H9 (cell line): ENCODE measurements around the gene OR52N1. TPM values are rescaled to one million over a fixed set of nuclear protein-coding genes. Genes with fewer than 3 reads are reported as not detected.

Experiments used
- DNase-seq: peaks from one replicate; pipeline ENCODE4 v3.0.0-alpha.2; 2017
- H2AFZ ChIP-seq: one replicate; pipeline ENCODE4 v1.6.1; 2013; ENCODE audit warnings: mild to moderate bottlenecking, low read length, control low read depth, moderate library complexity
- H2AK5ac ChIP-seq: 2 replicates; pipeline ENCODE4 v1.6.1; 2013; ENCODE audit warnings: low read length, control low read depth, mixed read lengths; ENCODE audit not compliant: insufficient read length
- H2BK120ac ChIP-seq: one replicate; pipeline ENCODE4 v1.6.1; 2013; ENCODE audit warnings: low read depth, mild to moderate bottlenecking, low read length, control low read depth, inconsistent platforms; ENCODE audit not compliant: poor library complexity, severe bottlenecking
- H2BK12ac ChIP-seq: 2 replicates; pipeline ENCODE4 v1.6.1; 2013; ENCODE audit warnings: low read length, control low read depth, mixed read lengths, low read depth; ENCODE audit not compliant: insufficient read length
- H2BK15ac ChIP-seq: 2 replicates; pipeline ENCODE4 v1.6.1; 2013; ENCODE audit warnings: low read depth, low read length, control low read depth
- H2BK20ac ChIP-seq: one replicate; pipeline ENCODE4 v1.6.1; 2013; ENCODE audit warnings: low read depth, mild to moderate bottlenecking, low read length, control low read depth, inconsistent platforms; ENCODE audit not compliant: poor library complexity, severe bottlenecking
- H2BK5ac ChIP-seq: 2 replicates; pipeline ENCODE4 v1.6.1; 2013; ENCODE audit warnings: low read length, control low read depth, mixed read lengths; ENCODE audit not compliant: insufficient read length
- H3K14ac ChIP-seq: 2 replicates; pipeline ENCODE4 v1.6.1; 2013; ENCODE audit warnings: low read length, control low read depth; ENCODE audit not compliant: insufficient read depth
- H3K18ac ChIP-seq: 2 replicates; pipeline ENCODE4 v1.6.1; 2013; ENCODE audit warnings: low read depth, mild to moderate bottlenecking, mixed read lengths, low read length, control low read depth; ENCODE audit not compliant: insufficient read length
- H3K23ac ChIP-seq: 2 replicates; pipeline ENCODE4 v1.6.1; 2013; ENCODE audit warnings: low read length, control low read depth, mixed read lengths, low read depth; ENCODE audit not compliant: insufficient read length
- H3K23me2 ChIP-seq: 2 replicates; pipeline ENCODE4 v1.6.1; 2013; ENCODE audit warnings: low read depth, mild to moderate bottlenecking, mixed read lengths, low read length, control low read depth; ENCODE audit not compliant: insufficient read length, poor library complexity, severe bottlenecking
- H3K27ac ChIP-seq: 2 replicates; pipeline ENCODE4 v1.5.1; 2013; ENCODE audit warnings: low read length, control low read depth, mixed read lengths, low read depth; ENCODE audit not compliant: insufficient read length
- H3K27me3 ChIP-seq: 2 replicates; pipeline ENCODE4 v1.6.1; 2013; ENCODE audit warnings: low read length, control low read depth, inconsistent platforms; ENCODE audit not compliant: insufficient read depth
- H3K4ac ChIP-seq: 2 replicates; pipeline ENCODE4 v1.6.1; 2013; ENCODE audit warnings: low read depth, mild to moderate bottlenecking, control low read depth, inconsistent platforms, low read length, moderate library complexity
- H3K4me1 ChIP-seq: 2 replicates; pipeline ENCODE4 v1.6.1; 2013; ENCODE audit warnings: low read length, control low read depth, inconsistent platforms; ENCODE audit not compliant: insufficient read depth
- H3K4me2 ChIP-seq: 2 replicates; pipeline ENCODE4 v1.6.1; 2013; ENCODE audit warnings: low read length, control low read depth, mixed read lengths; ENCODE audit not compliant: insufficient read length, insufficient read depth
- H3K56ac ChIP-seq: 2 replicates; pipeline ENCODE4 v1.6.1; 2013; ENCODE audit warnings: low read depth, mild to moderate bottlenecking, mixed read lengths, low read length, control low read depth; ENCODE audit not compliant: insufficient read length
- H3K79me1 ChIP-seq: 2 replicates; pipeline ENCODE4 v1.6.1; 2013; ENCODE audit warnings: low read depth, mild to moderate bottlenecking, moderate library complexity, low read length, control low read depth, inconsistent platforms; ENCODE audit not compliant: insufficient read depth, poor library complexity, severe bottlenecking
- H3K79me2 ChIP-seq: 2 replicates; pipeline ENCODE4 v1.6.1; 2013; ENCODE audit warnings: low read length, control low read depth, inconsistent platforms; ENCODE audit not compliant: insufficient read depth
- H3K9ac ChIP-seq: 2 replicates; pipeline ENCODE4 v1.6.1; 2013; ENCODE audit warnings: low read length, control low read depth, mixed read lengths; ENCODE audit not compliant: insufficient read length; ENCODE audit errors: extremely low read depth
- H3K9me3 ChIP-seq: one replicate; pipeline ENCODE4 v1.6.1; 2013; ENCODE audit warnings: low read depth, low read length, inconsistent platforms; ENCODE audit not compliant: control insufficient read depth
- H3T11ph ChIP-seq: one replicate; pipeline ENCODE4 v1.6.1; 2013; ENCODE audit warnings: mild to moderate bottlenecking, low read length, control low read depth, inconsistent platforms
- H4K20me1 ChIP-seq: one replicate; pipeline ENCODE4 v1.6.1; 2013; ENCODE audit not compliant: control insufficient read depth, insufficient read length, insufficient read depth
- H4K5ac ChIP-seq: 2 replicates; pipeline ENCODE4 v1.6.1; 2013; ENCODE audit warnings: low read depth, mild to moderate bottlenecking, mixed read lengths, low read length, control low read depth; ENCODE audit not compliant: insufficient read length
- H4K8ac ChIP-seq: replicated peaks from 2 replicates; pipeline ENCODE4 v1.6.1; 2013; ENCODE audit warnings: low read length, control low read depth, mixed read lengths, low read depth; ENCODE audit not compliant: insufficient read length
- H4K91ac ChIP-seq: 2 replicates; pipeline ENCODE4 v1.6.1; 2013; ENCODE audit warnings: low read depth, mild to moderate bottlenecking, moderate library complexity, mixed read lengths, low read length, control low read depth; ENCODE audit not compliant: insufficient read length
- H3K27ac Mint-ChIP-seq, 3 experiments: 2 replicates in 2 of 3; 3 replicates in 1 of 3; pipeline ENCODE4 v1.8.0; 2020 to 2021; ENCODE audit warnings: mixed read lengths in 3 of 3, mild to moderate bottlenecking in 1 of 3, moderate library complexity in 1 of 3
- H3K27me3 Mint-ChIP-seq: 2 replicates; pipeline ENCODE4 v1.8.0; 2021; ENCODE audit warnings: low read depth, mild to moderate bottlenecking, moderate library complexity, mixed read lengths
- H3K36me3 Mint-ChIP-seq, 3 experiments: 2 replicates in 2 of 3; 3 replicates in 1 of 3; pipeline ENCODE4 v1.8.0; 2020 to 2021; ENCODE audit warnings: low read depth in 3 of 3, mixed read lengths in 3 of 3; ENCODE audit not compliant: insufficient read depth in 1 of 3
- H3K4me1 Mint-ChIP-seq, 2 experiments: 2 replicates each; pipeline ENCODE4 v1.8.0; 2020; ENCODE audit warnings: mixed read lengths in 2 of 2
- H3K4me3 Mint-ChIP-seq, 2 experiments: 2 replicates in 1 of 2; 3 replicates in 1 of 2; pipeline ENCODE4 v1.8.0; 2020 to 2021; ENCODE audit warnings: mild to moderate bottlenecking in 2 of 2, mixed read lengths in 2 of 2, moderate library complexity in 1 of 2
- H3K9me3 Mint-ChIP-seq, 2 experiments: 2 replicates in 1 of 2; 3 replicates in 1 of 2; pipeline ENCODE4 v1.8.0; 2020; ENCODE audit warnings: mild to moderate bottlenecking in 2 of 2, mixed read lengths in 2 of 2, moderate library complexity in 1 of 2
- WGBS: extraction: QIAGEN DNeasy Blood & Tissue Kit; methylation state at CpG from one replicate; pipeline ENCODE4 v1.1.7; 2013; ENCODE audit warnings: missing lambda C conversion rate, low lambda C conversion rate, mixed read lengths; ENCODE audit not compliant: insufficient read length; ENCODE audit errors: extremely low coverage; 5-methylcytosine and 5-hydroxymethylcytosine counted together
- total RNA-seq: library from RNA; stranded (reverse); gene quantifications from 2 replicates; pipeline ENCODE4 v1.2.1, GENCODE V29; 2021
- TF ChIP-seq, protein P1 (sequence below): fragments of 200-600 bp; sonication (generic); conservative IDR thresholded peaks from 3 replicates; pipeline ENCODE4 v1.8.0; 2021; ENCODE audit warnings: antibody characterized with exemption, mild to moderate bottlenecking

OR52N1 gene
- total RNA-seq, 1 experiment from 2014 or later: not detected

DNA sequence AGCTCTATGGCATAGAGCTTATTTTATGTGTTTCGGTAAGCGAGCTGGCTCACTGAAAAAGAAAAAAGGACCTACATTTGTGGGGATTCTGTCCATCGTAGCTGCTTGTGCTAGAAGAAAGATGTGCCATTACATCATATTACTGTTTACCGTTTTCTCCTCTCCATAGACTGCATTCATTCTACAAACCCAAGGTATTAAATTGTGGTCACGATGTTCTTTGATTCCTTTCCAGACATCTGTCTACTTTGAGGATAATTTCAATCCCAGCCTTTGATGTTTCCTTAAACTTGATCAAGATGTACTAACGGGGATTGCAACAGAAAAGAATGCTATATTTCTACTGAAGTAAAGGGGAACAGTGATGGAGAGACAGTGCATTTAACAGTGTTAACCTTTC lies 5.5 kb upstream of the OR52N1 start:
- Mint-ChIP-seq H3K9me3 (no peaks in the 10 kb centered on the region), H3K27ac (no peak overlapping the region), H3K27me3 (no peaks in the 10 kb centered on the region), H3K4me3 (no peak overlapping the region), H3K4me1 (no peaks in the 10 kb centered on the region), H3K36me3 (no peaks in the 10 kb centered on the region)
- H3K23ac ChIP-seq: no peak overlapping the region
- no peaks in the 10 kb centered on the region for H3K27me3 ChIP-seq
- no peak overlapping the region for H3K4ac ChIP-seq
- H3K56ac ChIP-seq: no peak overlapping the region
- no peak overlapping the region for H3K4me2 ChIP-seq
- no peaks in the 10 kb centered on the region for H3K79me2 ChIP-seq
- no peak overlapping the region for H2BK120ac ChIP-seq
- no peak overlapping the region for H4K8ac ChIP-seq
- H3K9me3 ChIP-seq: no peaks in the 10 kb centered on the region
- no peak overlapping the region for H3K14ac ChIP-seq
- H4K5ac ChIP-seq: no peak overlapping the region
- WGBS: no CpG with 5 or more reads among the region's 6 CpGs
- no peak overlapping the region for H4K91ac ChIP-seq
- no peak overlapping the region for H2BK20ac ChIP-seq
- DNase-seq: no peak
- H3K23me2 ChIP-seq: no peaks in the 10 kb centered on the region
- H3T11ph ChIP-seq: no peak overlapping the region
- H3K9ac ChIP-seq: no peak overlapping the region
- no peak overlapping the region for H2BK15ac ChIP-seq
- H4K20me1 ChIP-seq: no peaks in the 10 kb centered on the region
- no peaks in the 10 kb centered on the region for H3K4me1 ChIP-seq
- H3K18ac ChIP-seq: no peak overlapping the region
- no peak overlapping the region for H2BK12ac ChIP-seq
- no peaks in the 10 kb centered on the region for H3K79me1 ChIP-seq
- H2BK5ac ChIP-seq: no peak overlapping the region
- H2AFZ ChIP-seq: no peak overlapping the region
- TF ChIP-seq, protein P1, sequence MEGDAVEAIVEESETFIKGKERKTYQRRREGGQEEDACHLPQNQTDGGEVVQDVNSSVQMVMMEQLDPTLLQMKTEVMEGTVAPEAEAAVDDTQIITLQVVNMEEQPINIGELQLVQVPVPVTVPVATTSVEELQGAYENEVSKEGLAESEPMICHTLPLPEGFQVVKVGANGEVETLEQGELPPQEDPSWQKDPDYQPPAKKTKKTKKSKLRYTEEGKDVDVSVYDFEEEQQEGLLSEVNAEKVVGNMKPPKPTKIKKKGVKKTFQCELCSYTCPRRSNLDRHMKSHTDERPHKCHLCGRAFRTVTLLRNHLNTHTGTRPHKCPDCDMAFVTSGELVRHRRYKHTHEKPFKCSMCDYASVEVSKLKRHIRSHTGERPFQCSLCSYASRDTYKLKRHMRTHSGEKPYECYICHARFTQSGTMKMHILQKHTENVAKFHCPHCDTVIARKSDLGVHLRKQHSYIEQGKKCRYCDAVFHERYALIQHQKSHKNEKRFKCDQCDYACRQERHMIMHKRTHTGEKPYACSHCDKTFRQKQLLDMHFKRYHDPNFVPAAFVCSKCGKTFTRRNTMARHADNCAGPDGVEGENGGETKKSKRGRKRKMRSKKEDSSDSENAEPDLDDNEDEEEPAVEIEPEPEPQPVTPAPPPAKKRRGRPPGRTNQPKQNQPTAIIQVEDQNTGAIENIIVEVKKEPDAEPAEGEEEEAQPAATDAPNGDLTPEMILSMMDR: no peak
- H3K27ac ChIP-seq: no peak overlapping the region
- no peak overlapping the region for H2AK5ac ChIP-seq
